GM12874 (cell line): ENCODE results near the gene CEMIP.

Source experiments
- CTCF ChIP-seq: IDR thresholded peaks from 2 replicates; pipeline ENCODE4 v1.5.1; 2011; ENCODE audit warnings: low read depth, mild to moderate bottlenecking, control low read depth, low read length, moderate library complexity; ENCODE audit not compliant: insufficient read depth

CEMIP gene

GRCh38 chr15:80758130-80758745, 20.9 kb upstream of the CEMIP start:
- no peak for TF ChIP-seq CTCF

GRCh38 chr15:80760960-80761359, 18.2 kb upstream of the CEMIP start:
- TF ChIP-seq CTCF, result no peak

- TF ChIP-seq CTCF, result no peak
Observed at GRCh38 chr15:80761754-80762153, 17.4 kb upstream of the CEMIP start.

- no peak for TF ChIP-seq CTCF
Observed at GRCh38 chr15:80764535-80764934, 14.6 kb upstream of the CEMIP start.

- no peak for TF ChIP-seq CTCF
Observed at GRCh38 chr15:80766275-80766674, 12.9 kb upstream of the CEMIP start.

- TF ChIP-seq CTCF, result no peak
Observed at GRCh38 chr15:80768158-80768557, 11.0 kb upstream of the CEMIP start.

GRCh38 chr15:80769153-80769828, 9.9 kb upstream of the CEMIP start:
- no peak for TF ChIP-seq CTCF
